Skin of body (tissue), 2 donors: ENCODE results near the gene INPP4B. TPM values are rescaled to one million over a fixed set of nuclear protein-coding genes. Genes with fewer than 3 reads are reported as not detected.
"Not testable (repeated sequence)": the region's sequence is repeated elsewhere in the genome, so short reads cannot be mapped to it uniquely, and the experiment has no call there.

Experiments used
- DNase-seq: peaks from one replicate; lab custom pipeline; 2025; lab: John Stamatoyannopoulos, UW
- total RNA-seq: library from RNA; depleted of rRNA; stranded (reverse); fragments of >200 nt; gene quantifications from one replicate; pipeline ENCODE4 v1.2.3, GENCODE V29; 2014

INPP4B gene
- total RNA-seq, 1 donor from 2014 or later: 28.6 TPM

DNA sequence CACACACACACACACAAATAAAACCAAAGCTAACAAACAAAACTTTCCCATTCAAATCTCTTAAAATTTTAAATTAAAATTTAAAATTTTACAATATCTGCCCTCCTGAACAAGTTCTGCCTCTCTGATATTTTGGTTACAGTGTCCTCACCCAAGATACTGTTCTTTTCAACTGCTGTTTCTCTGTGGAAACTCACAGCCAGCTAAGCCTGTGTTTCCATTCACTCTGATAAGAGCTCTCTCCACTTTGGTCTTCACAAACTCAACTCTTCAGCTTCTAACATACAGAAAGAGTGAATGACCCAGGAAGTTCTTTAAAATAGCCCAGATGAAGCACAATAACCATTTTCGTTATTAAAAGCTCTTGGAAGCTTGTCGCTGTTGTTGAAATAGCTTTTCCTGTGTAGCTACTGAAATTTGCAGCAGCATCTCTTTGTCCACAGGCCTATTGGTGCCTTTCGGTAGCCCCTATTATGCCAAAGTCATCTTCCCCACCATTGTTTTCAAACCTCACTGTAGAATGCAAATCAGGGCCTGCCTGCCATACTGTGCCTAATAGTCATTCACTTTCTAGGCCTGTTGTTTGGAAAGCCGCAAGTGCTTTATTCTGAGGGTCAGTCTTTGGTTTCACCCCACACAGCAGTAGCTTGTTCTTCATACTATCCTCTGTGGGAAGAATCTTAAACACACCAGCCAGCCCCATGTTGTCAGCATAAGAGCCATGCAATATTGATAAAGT lies 19.4 kb downstream of the INPP4B start:
- DNase-seq: no peak

DNA sequence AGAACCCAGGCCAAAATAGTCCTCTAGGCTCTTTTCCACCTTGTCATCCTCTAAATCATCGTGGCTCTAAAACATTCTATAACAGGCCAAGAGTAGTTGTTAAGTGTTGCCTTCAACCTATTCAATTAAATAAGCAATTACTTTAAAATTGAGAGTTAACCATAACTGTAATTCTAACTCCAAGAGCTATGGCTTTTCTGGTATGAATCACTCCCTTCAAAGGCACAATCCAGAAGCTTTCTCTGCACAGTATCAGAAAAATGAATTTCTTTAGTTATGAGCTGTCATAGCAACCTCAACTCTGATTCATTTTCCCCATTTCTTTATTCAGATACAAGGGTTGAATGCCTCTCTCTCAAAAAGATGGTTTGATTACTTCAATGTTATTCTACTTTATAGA lies 21.7 kb downstream of the INPP4B start:
- DNase-seq: no peak

GRCh38 chr4:142823796-142824195 lies 22.3 kb downstream of the INPP4B start:
- DNase-seq: no peak

DNA sequence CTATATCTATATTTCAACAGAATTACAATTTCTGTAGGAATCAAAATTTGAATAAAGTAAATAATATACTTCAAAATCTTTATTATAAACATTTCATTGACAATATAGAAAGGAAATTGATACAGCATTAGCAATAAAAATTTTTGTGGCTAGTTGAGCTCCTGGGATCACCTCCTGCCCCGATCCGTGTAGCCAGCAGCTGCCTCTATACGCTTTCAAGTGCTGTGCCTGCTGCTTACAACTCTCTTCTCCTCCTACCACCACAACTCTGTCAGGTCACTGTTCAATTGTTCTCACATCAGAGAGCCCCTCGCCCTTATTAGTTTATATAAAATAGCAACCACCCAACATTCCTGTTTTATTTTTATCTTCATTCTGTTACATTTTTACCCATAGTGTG lies 27.6 kb downstream of the INPP4B start:
- no peak for DNase-seq

- DNase-seq: no peak
Observed at GRCh38 chr4:142818031-142818430, 28.1 kb downstream of the INPP4B start.

DNA sequence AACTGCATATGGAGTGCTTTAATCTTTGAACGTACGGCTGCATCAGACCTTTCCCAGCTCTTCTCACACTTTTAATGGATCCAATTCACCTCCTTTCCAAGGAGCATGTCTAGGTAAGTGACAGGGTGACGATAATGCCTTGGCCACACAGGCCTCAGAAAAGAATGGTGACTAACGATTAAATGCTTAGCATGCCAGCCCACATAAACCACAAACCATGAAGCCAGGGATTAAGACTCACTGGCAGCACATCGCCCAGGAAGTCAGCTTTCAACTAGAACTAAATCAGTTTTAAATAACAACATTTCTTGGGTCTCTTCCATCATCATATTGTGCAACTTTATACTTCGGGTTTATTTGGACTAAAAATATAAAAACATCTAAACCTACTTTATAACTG lies 28.7 kb downstream of the INPP4B start:
- DNase-seq: peak; percentile 32

GRCh38 chr4:142815834-142816233 lies 30.3 kb downstream of the INPP4B start:
- DNase-seq: peak; percentile 63

DNA sequence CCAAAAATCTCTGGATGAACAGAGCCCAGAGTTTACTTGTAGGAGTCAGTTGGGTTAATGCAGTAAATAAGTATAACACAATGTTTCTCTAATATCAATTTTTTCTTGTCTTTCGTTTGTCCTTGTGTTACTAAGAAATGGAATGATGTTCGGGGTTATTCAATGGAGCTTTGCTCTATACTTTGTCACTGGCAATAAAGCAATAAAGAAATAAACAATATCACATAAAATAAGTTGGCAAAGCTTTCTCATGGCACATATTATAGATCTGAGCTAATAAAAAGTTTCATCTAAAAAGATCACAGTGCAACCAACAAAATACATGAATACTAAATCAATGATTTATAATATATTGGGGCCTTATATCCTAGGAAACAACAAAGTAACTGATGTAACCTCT lies 32.7 kb downstream of the INPP4B start:
- no peak for DNase-seq

- no peak for DNase-seq
Observed at GRCh38 chr4:142812091-142812490, 34.0 kb downstream of the INPP4B start.

- no peak for DNase-seq
Observed at GRCh38 chr4:142811034-142811433, 35.1 kb downstream of the INPP4B start.

GRCh38 chr4:142809559-142809958 lies 36.5 kb downstream of the INPP4B start:
- DNase-seq: no peak

- DNase-seq: not testable (repeated sequence)
Observed at GRCh38 chr4:142803879-142804278, 42.2 kb downstream of the INPP4B start.

GRCh38 chr4:142801966-142802365 lies 44.1 kb downstream of the INPP4B start:
- DNase-seq: no peak

DNA sequence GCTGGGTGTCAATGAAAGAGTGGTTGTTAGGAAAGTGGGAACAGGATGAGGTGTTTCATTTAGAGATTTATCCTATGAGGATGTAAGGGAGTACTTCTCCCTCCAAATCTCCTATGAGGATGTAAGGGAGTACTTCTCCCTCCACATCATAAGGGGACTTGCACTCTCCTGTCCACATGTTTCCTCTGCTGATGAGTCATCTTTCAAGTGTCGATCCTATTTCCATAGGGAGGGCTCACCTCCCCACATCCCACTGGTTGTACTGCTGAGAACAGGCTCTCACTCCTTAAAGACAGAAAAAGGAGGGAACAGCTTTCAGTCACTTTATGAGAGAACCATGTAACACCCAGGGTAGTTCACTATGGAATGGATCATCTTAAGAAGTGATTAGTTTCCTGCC lies 65.0 kb downstream of the INPP4B start:
- DNase-seq: no peak

GRCh38 chr4:142778900-142779299 lies 67.2 kb downstream of the INPP4B start:
- no peak for DNase-seq

DNA sequence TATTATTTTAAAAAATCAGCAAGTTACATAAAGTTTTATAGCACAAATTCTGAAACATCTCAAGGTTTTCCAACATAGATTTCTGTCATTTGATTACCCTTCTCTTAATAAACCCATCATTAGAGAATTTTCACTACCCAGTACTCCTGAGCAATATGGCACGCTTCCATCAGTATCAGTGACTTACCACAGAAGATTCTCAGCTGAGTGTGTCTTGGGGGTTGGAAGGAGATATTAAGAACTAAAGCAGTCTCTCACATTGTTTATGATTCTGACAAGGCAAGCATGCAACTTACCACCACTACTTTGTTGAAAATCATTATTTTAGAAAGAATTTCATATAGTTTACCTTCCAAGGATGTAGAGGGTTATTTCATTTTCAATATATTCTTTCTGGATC lies 67.7 kb downstream of the INPP4B start:
- DNase-seq: no peak

- no peak for DNase-seq
Observed at GRCh38 chr4:142777045-142777743, 68.9 kb downstream of the INPP4B start.

DNA sequence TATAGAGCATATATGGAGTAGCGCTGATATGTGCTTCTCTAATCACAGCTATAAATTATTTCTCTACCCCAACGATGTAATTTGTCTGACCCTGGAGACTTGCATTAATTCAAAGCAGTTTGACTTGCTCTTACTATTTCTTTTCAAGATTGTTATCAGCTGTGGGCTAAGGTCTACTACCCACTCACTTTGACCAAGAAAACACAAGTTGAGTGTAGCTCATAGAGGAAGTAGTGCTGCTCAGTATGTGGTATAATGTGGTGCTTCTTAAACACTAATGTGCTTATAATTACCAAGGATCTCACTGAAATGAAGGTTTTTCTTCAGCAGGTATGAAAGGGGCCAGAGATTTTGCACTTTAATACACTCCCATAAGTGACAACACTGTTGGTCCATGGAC lies 70.1 kb downstream of the INPP4B start:
- DNase-seq: no peak

DNA sequence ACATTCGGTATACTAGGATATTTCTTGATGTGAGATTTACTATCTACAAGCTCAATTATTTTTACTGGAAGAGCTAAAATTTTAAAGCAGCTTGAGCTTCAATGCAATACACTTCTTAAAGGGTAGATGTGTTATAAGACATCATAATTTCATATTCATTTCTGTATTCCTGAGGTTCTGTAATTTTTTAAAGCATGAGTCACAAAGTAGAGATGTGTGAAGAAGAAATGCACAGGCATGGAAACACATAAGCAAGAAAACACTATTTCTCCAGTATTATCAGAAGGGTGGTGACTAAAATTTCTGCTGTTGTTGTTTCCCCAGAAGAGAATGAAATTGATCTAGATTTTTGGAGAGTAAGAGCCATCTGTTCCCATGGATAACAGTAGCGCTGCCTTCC lies 72.6 kb downstream of the INPP4B start:
- DNase-seq: no peak

DNA sequence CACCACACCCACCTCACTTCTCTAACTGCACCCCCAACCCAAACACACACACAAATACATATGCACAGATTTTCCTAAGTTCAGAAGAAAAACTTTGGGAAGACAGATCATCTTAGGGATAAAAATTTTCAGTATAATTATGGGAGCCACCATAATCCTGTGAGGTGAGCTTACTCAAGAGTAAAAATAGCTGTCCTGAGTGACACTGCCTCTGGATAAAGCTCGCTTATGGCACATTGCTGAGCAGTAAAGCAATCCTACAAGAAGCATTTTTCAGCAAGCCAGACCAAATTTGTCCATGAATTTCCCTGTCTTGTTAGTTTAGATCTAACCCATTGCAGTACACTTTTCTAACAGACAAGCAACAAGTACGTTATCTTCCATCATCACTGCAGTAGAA lies 83.8 kb downstream of the INPP4B start:
- no peak for DNase-seq

- peak; percentile 27 for DNase-seq
Observed at GRCh38 chr4:142752202-142752786, 93.8 kb downstream of the INPP4B start.

- no peak for DNase-seq
Observed at GRCh38 chr4:142743121-142743825, 102.8 kb downstream of the INPP4B start.
